Stimulated activated CD8-positive, alpha-beta memory T cell treated with anti-CD3 and anti-CD28 coated beads, Interleukin-15, amount 100 ng/mL, for 1 hour (primary cell): ENCODE data around the gene ERC2.

Experiments used
- DNase-seq: peaks from one replicate; pipeline ENCODE4 v3.0.0-alpha.2; 2020; ENCODE audit warnings: low read depth

The ERC2 gene

DNA sequence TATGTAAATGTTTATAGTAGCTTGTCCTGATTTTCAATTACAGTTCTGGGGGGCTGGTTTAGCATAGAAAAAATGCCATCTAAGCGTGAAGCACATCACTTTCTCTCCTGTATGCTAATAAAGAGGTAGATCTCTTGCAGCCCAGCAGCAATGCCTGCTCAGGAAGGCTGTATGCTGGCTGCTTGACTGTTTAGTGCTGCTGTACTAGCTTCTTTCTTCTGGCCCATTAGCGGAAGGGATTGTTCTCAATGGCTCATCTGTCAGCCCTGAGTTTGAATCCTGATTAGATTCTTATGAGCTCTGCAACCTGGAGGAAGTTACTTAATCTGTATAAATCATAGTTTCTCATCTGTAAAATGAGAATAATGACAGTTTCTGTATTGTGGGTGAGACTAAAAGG lies 478.9 kb downstream of the ERC2 start:
- no peak for DNase-seq

- no peak for DNase-seq
Observed at GRCh38 chr3:55988905-55989304, 479.4 kb downstream of the ERC2 start.

DNA sequence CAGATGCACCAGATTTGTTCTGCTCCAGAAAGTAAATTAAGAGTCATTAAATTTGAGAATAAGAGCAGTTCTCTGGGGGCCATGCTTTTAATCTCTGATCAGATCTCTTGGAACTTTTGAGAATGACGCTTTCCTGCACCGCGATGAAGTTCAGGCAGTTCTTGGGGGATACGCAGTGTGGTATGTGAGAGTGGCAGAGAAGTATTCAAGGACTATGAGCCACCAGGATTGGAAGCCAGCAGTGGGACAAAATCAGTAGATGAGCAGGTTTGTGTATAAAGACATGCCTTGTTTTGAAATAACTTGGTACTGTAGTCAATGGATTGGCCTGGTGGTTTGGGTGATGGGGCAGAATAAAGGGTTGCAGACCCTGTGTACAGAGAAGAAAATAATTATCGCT lies 483.6 kb downstream of the ERC2 start:
- DNase-seq = no peak

GRCh38 chr3:55978953-55979352 lies 489.3 kb downstream of the ERC2 start:
- DNase-seq = no peak

DNA sequence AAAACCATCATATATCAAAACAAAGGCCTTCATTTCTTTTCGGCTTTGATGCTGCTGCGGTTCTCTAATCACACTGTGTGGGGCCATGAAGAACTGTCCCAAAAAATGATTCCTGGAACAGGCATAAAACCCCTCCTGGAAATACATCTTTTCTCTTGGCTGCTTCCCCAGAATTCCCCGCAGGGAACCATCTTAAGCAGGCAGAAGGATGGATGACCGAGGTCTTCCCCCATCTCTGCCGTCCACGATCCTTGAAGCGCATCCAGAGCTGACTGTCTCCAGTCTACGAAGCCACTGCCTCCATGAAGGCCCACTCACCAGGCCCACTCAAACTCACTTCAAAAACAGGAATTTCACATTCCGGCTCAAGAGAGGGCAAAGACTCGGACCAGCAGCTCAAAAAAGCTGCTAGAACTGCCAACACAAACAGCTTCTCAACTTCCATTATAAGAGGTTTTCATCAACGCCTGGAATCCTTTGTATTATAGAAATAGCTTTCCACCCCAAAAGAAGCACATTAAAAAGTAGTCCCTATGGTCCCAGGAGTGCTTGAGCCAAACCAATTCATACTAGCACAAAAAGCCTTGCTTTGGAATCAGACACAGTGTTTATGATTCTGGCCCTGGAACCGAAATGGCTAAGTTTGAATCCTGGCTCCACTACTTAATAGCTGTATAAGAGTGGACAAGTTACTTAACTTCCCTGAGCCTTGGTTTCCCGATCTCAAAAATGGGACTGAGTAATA lies 493.7 kb downstream of the ERC2 start:
- DNase-seq = no peak

- no peak for DNase-seq
Observed at GRCh38 chr3:55969634-55970033, 498.6 kb downstream of the ERC2 start.

DNA sequence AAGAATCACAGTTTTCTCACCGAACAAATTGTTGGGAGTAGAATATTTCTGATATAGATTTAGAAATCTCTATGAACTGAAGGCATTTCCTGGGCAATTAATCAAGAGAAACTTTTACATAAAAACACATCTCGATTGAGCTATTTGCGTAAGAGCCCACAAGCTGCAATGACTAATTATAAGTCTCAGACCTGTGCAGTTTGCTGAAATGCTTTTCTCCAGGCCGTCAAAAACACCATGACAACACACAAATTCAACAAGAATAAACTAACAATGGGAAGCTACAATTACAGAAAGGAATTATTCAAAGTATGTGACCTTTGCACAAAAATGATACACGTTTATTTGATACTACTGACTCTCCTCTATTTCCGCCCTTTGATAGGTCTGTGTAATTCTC lies 499.9 kb downstream of the ERC2 start:
- DNase-seq = no peak

- DNase-seq = no peak
Observed at GRCh38 chr3:55966566-55966965, 501.7 kb downstream of the ERC2 start.

DNA sequence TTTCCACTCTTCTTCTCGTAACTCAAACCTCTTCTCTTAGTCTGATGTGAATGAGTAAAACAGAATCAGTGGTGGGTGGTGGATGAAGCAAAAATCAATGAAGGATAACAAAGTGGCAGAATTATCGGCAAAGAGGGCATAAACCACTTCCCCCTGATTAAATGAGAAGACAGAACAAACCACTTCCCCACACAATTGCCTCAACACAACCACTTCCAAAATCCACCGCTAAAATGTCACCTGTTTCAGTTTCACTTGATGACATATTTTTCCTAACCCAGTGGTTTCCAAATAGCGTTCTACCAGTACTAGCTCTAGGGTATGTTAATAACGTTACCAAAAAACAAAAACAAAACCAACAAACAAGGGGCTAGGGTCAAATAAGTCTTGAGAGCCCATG lies 502.5 kb downstream of the ERC2 start:
- DNase-seq = no peak

DNA sequence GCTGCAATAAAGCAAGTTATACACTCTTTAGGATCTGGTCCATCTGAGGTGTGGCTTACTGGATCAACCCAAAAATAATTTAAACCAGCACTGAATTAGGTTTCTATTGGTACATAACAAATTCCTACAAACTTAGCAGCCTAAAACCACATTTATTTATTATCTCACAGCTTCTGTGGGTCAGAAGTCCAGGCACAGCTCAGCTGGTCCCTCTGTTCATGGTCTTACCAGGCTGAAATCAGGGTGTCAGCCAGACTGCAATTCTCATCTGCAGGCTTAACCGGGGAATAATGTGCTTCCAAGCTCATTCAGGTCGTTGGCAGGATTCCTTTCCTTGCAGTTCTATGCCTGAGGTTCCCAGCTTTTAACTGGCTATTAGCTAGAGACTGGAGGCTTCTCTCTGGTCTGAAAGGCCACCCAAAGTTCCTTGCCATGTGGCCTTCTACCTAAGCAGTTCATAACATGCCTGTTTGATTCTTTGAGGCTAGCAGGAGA lies 503.7 kb downstream of the ERC2 start:
- no peak for DNase-seq

- DNase-seq = no peak
Observed at GRCh38 chr3:55963601-55964000, 504.7 kb downstream of the ERC2 start.

DNA sequence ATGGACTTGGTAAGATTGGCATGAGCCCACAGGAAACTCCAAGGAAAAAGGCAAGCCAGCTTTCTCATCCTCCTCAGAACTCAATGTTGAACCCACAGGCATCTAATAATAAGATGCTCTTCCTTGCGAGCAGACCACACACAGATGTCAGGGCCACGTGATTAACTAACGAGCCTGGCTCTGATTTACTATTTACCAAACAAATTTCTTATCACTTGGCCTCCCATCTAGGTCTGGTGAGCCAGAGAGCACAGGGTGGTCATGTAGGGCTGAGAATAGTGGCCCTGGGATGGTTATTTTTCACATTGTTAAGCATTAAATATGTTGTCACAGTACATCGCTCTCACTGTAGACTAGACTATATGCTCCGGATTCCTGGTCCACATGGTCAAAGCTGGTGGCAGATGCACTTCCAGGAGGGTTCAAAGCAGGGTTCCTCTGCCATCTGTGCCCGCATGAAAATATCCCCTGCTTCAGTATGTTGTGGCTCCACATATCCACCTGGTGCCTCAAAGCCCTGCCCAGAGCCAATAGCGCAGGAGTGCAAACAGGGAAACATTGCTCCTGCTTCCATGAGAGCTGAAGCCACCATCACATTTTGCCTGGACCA lies 508.7 kb downstream of the ERC2 start:
- DNase-seq = no peak

DNA sequence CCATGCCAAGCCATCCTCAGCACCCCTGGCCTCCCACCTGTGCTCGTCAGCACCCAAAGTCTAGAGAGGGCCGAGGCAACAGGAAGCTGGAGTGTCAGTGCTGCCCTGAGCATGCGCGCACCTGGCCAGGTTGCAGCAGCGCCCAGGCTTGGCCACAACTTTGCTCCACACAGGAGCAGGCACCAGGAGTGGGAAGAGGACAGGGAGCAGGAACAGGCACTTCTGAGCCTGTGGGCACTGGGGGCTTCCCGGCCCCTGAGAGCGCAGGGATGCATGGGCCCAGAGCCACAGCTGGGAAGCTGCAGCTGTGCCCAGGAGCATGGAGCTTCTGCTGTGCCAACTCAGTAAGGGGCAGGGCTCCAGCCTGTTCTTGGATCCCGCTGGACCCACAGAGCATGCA lies 509.7 kb downstream of the ERC2 start:
- no peak for DNase-seq

- no peak for DNase-seq
Observed at GRCh38 chr3:55955891-55956477, 512.3 kb downstream of the ERC2 start.

DNA sequence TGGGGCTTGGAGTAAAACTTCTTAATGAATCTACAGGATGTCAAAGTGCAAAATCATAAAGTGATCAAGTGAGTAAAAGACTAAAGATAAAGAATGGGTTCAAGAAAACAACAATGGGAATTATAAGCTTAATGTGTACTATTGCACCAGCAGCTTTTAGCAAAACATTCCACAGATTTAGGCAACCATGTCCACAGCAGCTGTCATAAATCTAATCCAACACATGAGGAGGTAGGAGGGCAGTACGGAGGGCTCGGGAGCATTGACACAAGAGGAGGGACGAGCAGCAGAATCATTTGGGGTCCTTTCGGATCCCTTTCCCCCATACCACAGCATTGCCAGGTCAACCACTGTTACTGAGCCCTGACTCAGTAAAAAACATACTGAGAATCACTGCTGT lies 516.9 kb downstream of the ERC2 start:
- DNase-seq = no peak

GRCh38 chr3:55947406-55947805 lies 520.9 kb downstream of the ERC2 start:
- no peak for DNase-seq

GRCh38 chr3:55946574-55947160 lies 521.6 kb downstream of the ERC2 start:
- no peak for DNase-seq

GRCh38 chr3:55942868-55943267 lies 525.4 kb downstream of the ERC2 start:
- no peak for DNase-seq

GRCh38 chr3:55939287-55939686 lies 529.0 kb downstream of the ERC2 start:
- no peak for DNase-seq

- no peak for DNase-seq
Observed at GRCh38 chr3:55937301-55937700, 531.0 kb downstream of the ERC2 start.

DNA sequence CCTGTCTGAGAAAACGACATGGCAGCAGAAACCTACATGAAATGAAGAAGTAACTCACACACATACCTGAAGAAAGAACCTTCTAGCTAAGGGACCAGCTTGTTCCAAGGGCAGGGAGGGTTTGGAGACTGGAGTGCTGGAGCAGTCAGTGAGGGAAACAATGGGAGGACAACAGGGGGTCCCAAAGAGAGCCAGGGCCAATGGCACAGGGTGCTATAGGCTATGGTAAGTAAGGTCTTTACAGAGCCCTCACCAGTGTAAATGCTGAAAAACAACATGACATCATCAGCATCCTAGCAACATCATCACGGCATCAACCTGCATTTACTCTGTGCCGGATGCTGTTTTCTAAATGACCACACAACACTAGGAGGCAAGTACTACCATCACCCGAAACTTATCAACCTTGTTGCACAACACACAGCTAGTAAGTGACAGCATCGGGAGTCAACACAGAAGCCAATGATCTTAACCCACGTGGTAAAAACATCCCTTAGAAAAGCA lies 531.7 kb downstream of the ERC2 start:
- DNase-seq = no peak

DNA sequence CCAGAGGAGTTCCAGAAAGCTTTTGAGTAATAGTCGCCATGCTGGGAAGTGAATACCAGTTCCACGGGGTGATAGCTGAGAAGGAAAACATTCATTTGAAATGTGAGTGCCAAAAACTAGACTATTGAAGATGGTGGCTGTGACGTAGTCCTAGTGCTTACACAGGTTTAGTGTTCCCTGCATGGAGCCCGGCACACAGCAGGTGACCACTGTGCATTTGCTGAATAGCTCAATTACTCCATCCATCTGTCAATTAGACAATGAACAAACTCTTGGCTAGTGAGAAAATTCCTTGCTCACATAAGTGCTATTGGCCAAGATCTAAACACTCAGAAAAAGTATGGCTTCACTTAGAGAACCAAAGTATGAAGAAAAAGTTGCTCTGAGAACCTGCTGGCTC lies 533.0 kb downstream of the ERC2 start:
- DNase-seq = no peak

- no peak for DNase-seq
Observed at GRCh38 chr3:55934771-55935170, 533.5 kb downstream of the ERC2 start.
